Neural cell (in vitro differentiated cells): Measurements from ENCODE around the gene UBL4B. TPM values are rescaled to one million over a fixed set of nuclear protein-coding genes. Genes with fewer than 3 reads are reported as not detected.

Experiments used
- H2AFZ ChIP-seq: fragments of 200-600, 300-800 bp; sonication (generic), shearing (Covaris generic); 2 replicates; pipeline ENCODE4 v1.6.0; 2014; ENCODE audit warnings: low read depth, mild to moderate bottlenecking, antibody characterized with exemption, low read length, moderate library complexity
- H3F3A ChIP-seq: fragments of 200-600 bp; shearing (Covaris generic); 2 replicates; pipeline ENCODE4 v1.6.1; 2016; ENCODE audit warnings: mild to moderate bottlenecking, moderate library complexity, mixed read lengths, antibody characterized with exemption, low read length; ENCODE audit not compliant: insufficient read depth, poor library complexity, severe bottlenecking
- H3K27ac ChIP-seq: fragments of 200-600, 300-800 bp; sonication (generic), shearing (Covaris generic); 2 replicates; pipeline ENCODE4 v1.5.1; 2014; ENCODE audit warnings: mild to moderate bottlenecking, low read length, moderate library complexity
- H3K27me3 ChIP-seq: fragments of 300-800, 200-600 bp; sonication (generic), shearing (Covaris generic); 2 replicates; pipeline ENCODE4 v1.6.0; 2014; ENCODE audit warnings: mild to moderate bottlenecking, low read depth, low read length, moderate library complexity; ENCODE audit not compliant: insufficient read depth
- H3K36me3 ChIP-seq: fragments of 300-800, 200-600 bp; sonication (generic), shearing (Covaris generic); 2 replicates; pipeline ENCODE4 v1.5.1; 2014; ENCODE audit warnings: mild to moderate bottlenecking, antibody characterized with exemption, low read length, moderate library complexity; ENCODE audit not compliant: insufficient read depth
- H3K4me2 ChIP-seq: fragments of 300-800, 200-600 bp; sonication (generic), shearing (Covaris generic); 2 replicates; pipeline ENCODE4 v1.6.0; 2014; ENCODE audit warnings: mild to moderate bottlenecking, low read length
- H3K4me3 ChIP-seq: fragments of 300-800, 200-600 bp; sonication (generic), shearing (Covaris generic); 2 replicates; pipeline ENCODE4 v1.5.1; 2014; ENCODE audit warnings: mild to moderate bottlenecking, low read length, moderate library complexity
- H3K79me2 ChIP-seq: fragments of 200-600 bp; shearing (Covaris generic); replicated peaks from 2 replicates; pipeline ENCODE4 v1.6.0; 2014; ENCODE audit warnings: mild to moderate bottlenecking, low read length, moderate library complexity; ENCODE audit not compliant: insufficient read depth
- H3K9ac ChIP-seq: fragments of 300-800, 200-600 bp; sonication (generic), shearing (Covaris generic); 2 replicates; pipeline ENCODE4 v1.6.1; 2016; ENCODE audit warnings: mild to moderate bottlenecking, low read length, mixed read lengths
- H3K9me2 ChIP-seq: fragments of 200-600 bp; shearing (Covaris generic); 2 replicates; pipeline ENCODE4 v1.6.1; 2016; ENCODE audit warnings: mild to moderate bottlenecking, low read length, mixed read lengths; ENCODE audit not compliant: insufficient read depth
- H3K9me3 ChIP-seq: fragments of 200-600, 300-800 bp; sonication (generic), shearing (Covaris generic); 2 replicates; pipeline ENCODE4 v1.6.1; 2016; ENCODE audit warnings: mild to moderate bottlenecking, mixed run types, low read length, moderate library complexity, mixed read lengths
- H4K20me1 ChIP-seq: fragments of 200-600 bp; shearing (Covaris generic); 2 replicates; pipeline ENCODE4 v1.6.1; 2016; ENCODE audit warnings: mild to moderate bottlenecking, mixed run types; ENCODE audit not compliant: insufficient read depth
- CTCF ChIP-seq: fragments of 450-650 bp; IDR thresholded peaks from 2 replicates; pipeline ENCODE4 v1.5.1; 2014; ENCODE audit warnings: antibody characterized with exemption, mild to moderate bottlenecking, moderate library complexity; ENCODE audit not compliant: poor library complexity, severe bottlenecking
- EP300 ChIP-seq: fragments of 450-650 bp; conservative IDR thresholded peaks from 2 replicates; pipeline ENCODE4 v1.6.1; 2014; ENCODE audit warnings: antibody characterized with exemption, mild to moderate bottlenecking, moderate library complexity; ENCODE audit not compliant: poor library complexity, severe bottlenecking
- EZH2 ChIP-seq: fragments of 200-600, 300-800 bp; shearing (Covaris generic), sonication (generic); IDR thresholded peaks from 2 replicates; pipeline ENCODE4 v1.6.1; 2014; ENCODE audit warnings: antibody characterized with exemption, low read length, borderline replicate concordance, mild to moderate bottlenecking; ENCODE audit not compliant: insufficient read depth, poor library complexity, severe bottlenecking
- MXI1 ChIP-seq: fragments of 450-650 bp; conservative IDR thresholded peaks from 2 replicates; pipeline ENCODE4 v1.6.1; 2014; ENCODE audit warnings: antibody characterized with exemption, mild to moderate bottlenecking; ENCODE audit not compliant: poor library complexity, severe bottlenecking
- POLR2AphosphoS5 ChIP-seq: IDR thresholded peaks from 2 replicates; pipeline ENCODE4 v1.6.1; 2012
- RAD21 ChIP-seq: fragments of 450-650 bp; conservative IDR thresholded peaks from 2 replicates; pipeline ENCODE4 v1.6.1; 2014; ENCODE audit warnings: antibody characterized with exemption, mild to moderate bottlenecking, moderate library complexity
- REST ChIP-seq: IDR thresholded peaks from 2 replicates; pipeline ENCODE4 v1.6.1; 2012; ENCODE audit warnings: borderline replicate concordance
- SMC3 ChIP-seq: fragments of 450-650 bp; conservative IDR thresholded peaks from 2 replicates; pipeline ENCODE4 v1.6.1; 2014; ENCODE audit warnings: antibody characterized with exemption, mild to moderate bottlenecking, moderate library complexity; ENCODE audit not compliant: poor library complexity
- TAF1 ChIP-seq: IDR thresholded peaks from 2 replicates; pipeline ENCODE4 v1.6.1; 2012; ENCODE audit warnings: low read depth
- polyA plus RNA-seq: library from polyadenylated mRNA; depleted of rRNA; stranded (reverse); fragments of >200 nt; gene quantifications from 2 replicates; pipeline ENCODE4 v1.2.3, GENCODE V29; 2014

The UBL4B gene
- polyA plus RNA-seq, 1 donor from 2014 or later = not detected

- H3K27me3 ChIP-seq = no peaks in the 10 kb centered on the region
- H3F3A ChIP-seq = peaks cover 2% of the 10 kb centered on the region
- H2AFZ ChIP-seq = no peak overlapping the region
- no peaks in the 10 kb centered on the region for H3K79me2 ChIP-seq
- H3K4me3 ChIP-seq = no peak overlapping the region
- H4K20me1 ChIP-seq = no peaks in the 10 kb centered on the region
- no peaks in the 10 kb centered on the region for H3K36me3 ChIP-seq
- TF ChIP-seq POLR2AphosphoS5 (no peak), MXI1 (no peak), CTCF (no peak), EP300 (no peak), TAF1 (no peak), RAD21 (no peak)
- peaks cover 4% of the 10 kb centered on the region for H3K9me3 ChIP-seq
- no peaks in the 10 kb centered on the region for H3K9me2 ChIP-seq
- H3K4me2 ChIP-seq = no peak overlapping the region
- H3K27ac ChIP-seq = no peak overlapping the region
- no peak overlapping the region for H3K9ac ChIP-seq
Observed at GRCh38 chr1:110130989-110131388, 18.7 kb downstream of the UBL4B start.

GRCh38 chr1:110132682-110133081 lies 20.4 kb downstream of the UBL4B start:
- Histone ChIP-seq H3K4me3 (no peak overlapping the region), H3K79me2 (no peaks in the 10 kb centered on the region), H3K9ac (no peak overlapping the region), H3F3A (peaks cover 7% of the 10 kb centered on the region), H3K27ac (no peak overlapping the region), H3K4me2 (no peak overlapping the region), H3K27me3 (no peaks in the 10 kb centered on the region), H3K36me3 (no peaks in the 10 kb centered on the region), H3K9me3 (no peaks in the 10 kb centered on the region), H4K20me1 (no peaks in the 10 kb centered on the region), H2AFZ (no peak overlapping the region), H3K9me2 (no peaks in the 10 kb centered on the region)
- TF ChIP-seq CTCF (no peak), EZH2 (no peak), SMC3 (no peak), REST (no peak), MXI1 (no peak), EP300 (no peak), RAD21 (no peak), TAF1 (no peak), POLR2AphosphoS5 (no peak)
